HG02973 (cell line): Measurements from ENCODE around the gene CD69.

Experiments
- ATAC-seq: cut with Tn5 transposase; IDR thresholded peaks from one replicate; pipeline ENCODE4 v1.9.1; 2021; ENCODE audit warnings: moderate library complexity; ENCODE audit not compliant: unreplicated experiment

CD69 gene

DNA sequence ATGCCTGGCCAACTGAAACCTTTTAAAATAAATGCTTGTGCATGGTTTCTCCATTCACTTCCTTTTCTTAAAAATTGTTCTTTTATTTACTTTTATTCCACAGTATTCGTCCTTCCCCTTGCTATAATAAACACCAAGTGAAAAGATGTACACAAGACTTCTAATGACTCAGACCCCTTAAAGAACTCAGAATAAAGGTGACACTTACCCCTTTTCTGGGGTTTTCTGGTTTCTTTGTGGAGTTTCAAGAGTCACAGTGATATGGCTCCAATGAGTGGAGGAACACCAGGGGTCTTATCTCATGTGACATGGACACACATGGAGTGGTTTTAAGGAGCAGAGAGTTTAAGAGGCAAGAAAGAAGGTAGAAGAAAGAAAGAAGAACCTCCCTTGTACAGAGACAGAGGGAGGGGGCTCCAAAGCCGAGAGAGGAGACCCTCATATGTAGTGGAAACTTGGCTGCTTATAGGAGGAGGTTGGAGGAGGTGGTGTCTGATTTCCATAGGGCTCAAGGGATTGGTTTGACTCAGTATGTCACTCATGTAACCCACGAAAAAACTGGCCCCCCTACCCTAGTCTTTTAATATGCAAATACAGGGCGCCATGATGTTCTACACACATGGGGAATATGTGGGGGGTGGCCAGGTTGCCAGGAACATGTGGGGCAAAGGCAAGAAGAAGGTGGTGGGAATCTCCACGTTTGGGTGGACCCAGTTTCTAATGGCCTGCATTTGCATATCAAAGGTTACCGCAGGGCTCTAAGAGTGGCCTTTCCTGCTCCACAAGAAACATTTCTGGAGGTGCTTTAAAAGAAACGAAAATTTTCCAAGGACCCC lies 22.1 kb upstream of the CD69 start:
- ATAC-seq, result no peak

GRCh38 chr12:9781360-9781759 lies 20.7 kb upstream of the CD69 start:
- no peak for ATAC-seq

GRCh38 chr12:9779209-9779608 lies 18.5 kb upstream of the CD69 start:
- no peak for ATAC-seq

GRCh38 chr12:9776781-9777180 lies 16.1 kb upstream of the CD69 start:
- ATAC-seq, result no peak

GRCh38 chr12:9773216-9773877 lies 12.6 kb upstream of the CD69 start:
- no peak for ATAC-seq

GRCh38 chr12:9763025-9763424 lies 2.3 kb upstream of the CD69 start:
- ATAC-seq, result no peak

DNA sequence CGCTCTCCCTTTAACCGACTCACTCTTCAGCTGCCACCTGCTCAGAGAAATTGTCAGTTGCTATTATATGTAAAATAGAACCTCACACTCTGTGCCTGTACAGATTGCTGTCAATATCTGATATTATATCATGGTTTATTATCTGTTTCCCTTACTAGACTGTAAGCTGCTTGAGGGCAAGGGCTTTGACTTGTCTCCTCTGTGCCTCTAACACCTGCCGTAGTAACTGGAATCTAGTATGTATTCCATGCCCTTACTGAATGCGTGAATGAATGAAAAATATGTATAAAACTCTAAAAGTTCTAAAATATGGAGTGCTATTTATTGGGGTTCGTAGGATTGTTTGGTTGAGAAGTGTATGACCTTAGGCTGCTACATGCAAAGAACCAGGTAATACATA lies 1.7 kb upstream of the CD69 start:
- ATAC-seq, result no peak

DNA sequence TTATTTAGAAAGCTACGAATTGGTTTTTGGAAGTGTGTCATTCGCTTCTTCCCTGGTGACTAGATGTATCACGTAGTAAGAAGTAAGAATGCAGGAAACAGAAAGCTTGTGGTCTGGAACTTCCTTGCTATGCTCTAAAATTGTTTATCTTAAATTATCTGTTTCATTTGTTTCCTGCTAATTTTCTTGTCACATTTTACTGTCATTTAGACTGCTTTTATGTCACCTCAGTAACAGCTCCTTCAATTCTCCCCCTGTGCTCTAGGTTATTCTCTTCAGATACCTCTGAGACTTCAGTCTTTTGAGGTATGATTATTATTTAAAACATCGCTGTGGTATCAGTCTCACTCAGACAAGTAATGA lies 699 bp upstream of the CD69 start:
- ATAC-seq, result no peak

- ATAC-seq, result no peak
Observed at GRCh38 chr12:9760120-9760519, 581 bp downstream of the CD69 start.

- ATAC-seq, result no peak
Observed at GRCh38 chr12:9759694-9760093, 1.0 kb downstream of the CD69 start.

GRCh38 chr12:9758119-9758518 lies 2.6 kb downstream of the CD69 start:
- no peak for ATAC-seq

DNA sequence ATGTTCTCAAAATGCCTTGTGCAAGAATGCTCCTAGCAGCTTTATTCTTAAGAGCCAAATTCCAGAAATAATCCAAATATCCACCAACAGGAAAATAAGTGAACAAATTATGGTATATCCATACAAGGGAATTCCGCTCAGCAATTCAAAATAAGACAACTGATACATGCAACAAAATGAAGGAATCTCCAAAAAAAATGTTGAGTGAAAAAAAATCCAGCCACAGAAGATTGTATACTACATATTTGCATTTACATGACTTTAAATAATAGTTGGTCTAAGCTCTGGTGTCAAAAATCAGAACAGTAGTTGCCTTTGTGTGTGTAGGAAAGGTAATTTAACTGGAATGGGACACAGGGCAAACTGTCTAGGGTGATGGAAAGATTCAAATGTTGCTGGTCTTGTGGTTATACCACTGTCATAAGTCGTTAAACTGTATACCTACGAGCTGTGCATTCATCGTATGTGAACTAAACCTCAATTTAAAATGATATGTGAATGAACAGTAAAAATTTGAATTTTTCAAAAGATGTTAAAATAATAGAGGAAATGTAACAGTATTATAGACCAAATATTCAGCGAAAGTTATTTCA lies 3.2 kb downstream of the CD69 start:
- no peak for ATAC-seq

GRCh38 chr12:9756706-9757105 lies 4.0 kb downstream of the CD69 start:
- ATAC-seq, result no peak

- no peak for ATAC-seq
Observed at GRCh38 chr12:9756170-9756569, 4.5 kb downstream of the CD69 start.

GRCh38 chr12:9755567-9755966 lies 5.1 kb downstream of the CD69 start:
- no peak for ATAC-seq

DNA sequence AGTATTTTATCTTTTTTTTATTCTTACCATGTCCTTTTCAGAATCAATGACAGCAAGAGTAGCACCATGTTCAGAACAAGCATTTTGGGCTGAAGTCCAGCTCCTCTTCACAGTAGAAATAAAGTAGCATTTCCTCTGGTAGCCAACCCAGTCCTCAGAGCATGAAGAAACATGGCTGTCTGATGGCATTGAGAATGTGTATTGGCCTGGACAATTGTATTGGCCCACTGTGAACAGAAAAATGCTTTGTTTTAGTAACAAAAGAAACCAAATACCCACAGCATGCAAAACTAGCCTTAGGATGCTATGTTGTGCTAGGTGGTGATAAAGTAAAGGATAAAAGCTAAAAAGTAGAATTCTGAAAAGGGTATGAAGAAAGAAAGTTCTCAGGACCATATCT lies 5.7 kb downstream of the CD69 start:
- ATAC-seq, result no peak

DNA sequence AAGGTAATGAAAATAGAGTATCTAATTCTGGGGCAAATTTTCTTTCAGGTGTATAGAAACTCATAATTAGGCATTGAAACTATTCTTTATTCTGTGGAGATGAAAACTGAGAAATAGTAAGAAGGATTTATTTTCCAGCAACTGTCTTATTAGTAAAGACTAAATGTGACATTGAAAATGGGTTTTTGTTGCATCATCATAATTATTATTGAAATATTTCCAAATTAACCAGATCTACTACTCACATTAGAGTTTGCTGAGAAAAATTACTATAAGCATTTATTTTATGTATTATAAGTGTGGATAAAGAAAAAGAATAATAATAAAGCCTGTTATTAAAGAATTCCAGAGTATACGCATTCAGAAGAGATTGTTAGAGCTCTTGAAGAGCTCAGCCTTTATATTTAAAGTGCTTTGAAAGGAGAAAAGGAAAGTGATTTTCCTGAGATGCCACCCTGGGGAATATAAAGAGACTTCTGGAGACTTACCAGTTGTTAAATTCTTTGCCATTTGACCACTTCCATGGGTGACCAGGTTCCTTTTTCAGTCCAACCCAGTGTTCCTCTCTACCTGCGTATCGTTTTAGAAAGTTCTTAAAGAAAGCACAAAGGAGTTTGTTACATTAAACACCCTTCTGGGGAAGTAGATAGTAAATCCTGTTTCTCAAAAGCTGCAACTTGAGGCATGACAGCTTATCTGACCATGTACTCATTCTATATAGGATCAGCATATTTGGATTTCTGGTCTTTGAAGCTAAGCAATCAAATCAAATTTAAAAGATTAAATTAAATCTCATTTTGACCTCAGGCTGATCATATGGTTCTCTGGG lies 6.4 kb downstream of the CD69 start:
- ATAC-seq, result no peak

GRCh38 chr12:9753498-9753897 lies 7.2 kb downstream of the CD69 start:
- ATAC-seq, result no peak

DNA sequence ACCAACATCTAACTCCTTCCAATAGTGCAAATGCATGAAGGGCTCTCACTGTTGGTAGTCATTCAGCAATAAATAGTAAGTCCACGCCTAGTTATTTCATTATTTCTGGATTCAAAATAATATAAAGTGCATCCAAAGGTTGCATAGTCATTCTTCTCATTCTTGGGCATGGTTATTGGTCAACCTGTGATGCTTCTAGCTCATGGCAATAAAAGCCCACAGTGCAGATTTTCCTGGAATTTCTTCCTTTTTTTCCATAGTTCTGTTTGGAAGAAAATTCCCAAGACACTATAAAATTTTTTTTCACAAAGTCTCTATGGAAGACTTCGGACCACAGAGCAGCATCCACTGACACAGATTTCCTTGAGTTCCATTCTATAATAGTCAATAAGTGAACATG lies 7.6 kb downstream of the CD69 start:
- ATAC-seq, result no peak

- ATAC-seq, result no peak
Observed at GRCh38 chr12:9752145-9752933, 8.4 kb downstream of the CD69 start.
